ENCODE results near the gene CREB3L2.

DNA sequence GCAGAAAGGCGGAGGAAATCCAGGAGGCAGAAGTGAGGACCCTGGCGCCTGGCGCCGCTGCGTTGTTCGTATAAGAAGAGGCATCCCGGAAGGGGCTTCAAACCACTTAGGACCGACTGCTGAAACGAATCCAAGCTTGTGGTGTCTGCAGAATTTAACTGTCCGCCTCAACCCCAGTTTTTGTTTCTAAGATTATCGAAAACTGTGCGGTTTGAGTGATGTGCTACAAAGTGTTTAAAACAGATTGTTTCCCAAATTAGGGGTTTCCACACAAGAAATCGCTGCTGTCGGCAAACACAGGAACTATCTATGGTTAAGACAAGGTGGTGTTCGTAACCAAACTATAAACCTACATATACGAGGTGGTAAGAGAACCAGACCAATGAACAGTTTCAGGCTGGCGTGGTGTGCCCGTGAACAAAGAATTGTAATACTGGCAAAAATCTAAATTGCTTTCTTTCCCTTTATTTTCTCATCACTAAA lies 154.3 kb downstream of the CREB3L2 start:
- TF ChIP-seq, protein P1, sequence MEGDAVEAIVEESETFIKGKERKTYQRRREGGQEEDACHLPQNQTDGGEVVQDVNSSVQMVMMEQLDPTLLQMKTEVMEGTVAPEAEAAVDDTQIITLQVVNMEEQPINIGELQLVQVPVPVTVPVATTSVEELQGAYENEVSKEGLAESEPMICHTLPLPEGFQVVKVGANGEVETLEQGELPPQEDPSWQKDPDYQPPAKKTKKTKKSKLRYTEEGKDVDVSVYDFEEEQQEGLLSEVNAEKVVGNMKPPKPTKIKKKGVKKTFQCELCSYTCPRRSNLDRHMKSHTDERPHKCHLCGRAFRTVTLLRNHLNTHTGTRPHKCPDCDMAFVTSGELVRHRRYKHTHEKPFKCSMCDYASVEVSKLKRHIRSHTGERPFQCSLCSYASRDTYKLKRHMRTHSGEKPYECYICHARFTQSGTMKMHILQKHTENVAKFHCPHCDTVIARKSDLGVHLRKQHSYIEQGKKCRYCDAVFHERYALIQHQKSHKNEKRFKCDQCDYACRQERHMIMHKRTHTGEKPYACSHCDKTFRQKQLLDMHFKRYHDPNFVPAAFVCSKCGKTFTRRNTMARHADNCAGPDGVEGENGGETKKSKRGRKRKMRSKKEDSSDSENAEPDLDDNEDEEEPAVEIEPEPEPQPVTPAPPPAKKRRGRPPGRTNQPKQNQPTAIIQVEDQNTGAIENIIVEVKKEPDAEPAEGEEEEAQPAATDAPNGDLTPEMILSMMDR (IDR thresholded peaks at IDR 0.05; ENCODE audit: insufficient read depth, low read length), result no peak
- no peak for TF ChIP-seq GABPA (IDR thresholded peaks at IDR 0.05; ENCODE audit: low read depth)

Data from HL-60 (cell line).